Neutrophil (primary cell): Measurements from ENCODE around the gene TCL1B.

ENCODE experiments used
- H3K27ac ChIP-seq: fragments of 200-600 bp; sonication (generic); 2 replicates; pipeline ENCODE4 v1.5.1; 2016; ENCODE audit warnings: mild to moderate bottlenecking, moderate library complexity
- H3K27me3 ChIP-seq: fragments of 200-600 bp; sonication (generic); 2 replicates; pipeline ENCODE4 v1.6.0; 2016; ENCODE audit warnings: mild to moderate bottlenecking
- H3K36me3 ChIP-seq: fragments of 200-600 bp; sonication (generic); 2 replicates; pipeline ENCODE4 v1.5.1; 2017
- H3K4me1 ChIP-seq, 2 experiments: fragments of 200-600 bp in 1 of 2; sonication (generic) in 1 of 2; 1 replicate in 1 of 2; 2 replicates in 1 of 2; pipeline versions ENCODE4 v1.5.1 to v1.6.1; 2013 to 2016; ENCODE audit warnings: low read depth in 1 of 2, low read length in 1 of 2, mild to moderate bottlenecking in 1 of 2, moderate library complexity in 1 of 2; ENCODE audit not compliant: control insufficient read depth in 1 of 2, insufficient read depth in 1 of 2
- H3K4me3 ChIP-seq, 2 experiments: fragments of 200-600 bp in 1 of 2; sonication (generic) in 1 of 2; 1 replicate in 1 of 2; 2 replicates in 1 of 2; pipeline ENCODE4 v1.5.1; 2013 to 2016; ENCODE audit warnings: low read depth in 1 of 2, low read length in 1 of 2, mild to moderate bottlenecking in 1 of 2, moderate library complexity in 1 of 2
- H3K9me3 ChIP-seq: fragments of 200-600 bp; sonication (generic); 2 replicates; pipeline ENCODE4 v1.5.1; 2016
- TF ChIP-seq, protein P1 (sequence below): fragments of 200-600 bp; sonication (generic); IDR thresholded peaks from 2 replicates; pipeline ENCODE4 v1.5.1; 2016; ENCODE audit warnings: antibody characterized with exemption

The TCL1B gene

DNA sequence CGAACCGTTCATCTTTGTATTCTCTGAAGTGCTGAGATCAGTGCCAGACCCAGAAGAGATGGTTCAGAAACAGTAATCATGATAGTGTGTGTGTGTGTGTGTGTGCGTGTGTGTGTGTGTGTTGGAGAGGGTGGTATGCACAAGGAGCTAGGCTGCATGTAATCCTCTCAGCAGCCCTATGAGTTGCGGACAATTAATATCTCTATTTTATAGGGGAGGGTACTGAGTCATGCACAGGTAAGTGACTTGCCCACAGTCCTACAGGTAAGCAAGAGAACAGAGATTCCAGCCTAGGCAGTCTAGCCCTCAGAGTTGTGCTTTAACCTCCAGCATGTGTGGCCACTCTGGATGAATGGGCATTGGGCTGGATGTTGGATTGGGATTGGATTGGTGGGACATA is 55.6 kb downstream of the TCL1B start:
- no peak overlapping the region for H3K27ac ChIP-seq
- no peak overlapping the region for H3K4me3 ChIP-seq
- no peaks in the 10 kb centered on the region for H3K9me3 ChIP-seq
- no peaks in the 10 kb centered on the region for H3K27me3 ChIP-seq
- H3K36me3 ChIP-seq = no peaks in the 10 kb centered on the region
- no peaks in the 10 kb centered on the region for H3K4me1 ChIP-seq
- TF ChIP-seq, protein P1, sequence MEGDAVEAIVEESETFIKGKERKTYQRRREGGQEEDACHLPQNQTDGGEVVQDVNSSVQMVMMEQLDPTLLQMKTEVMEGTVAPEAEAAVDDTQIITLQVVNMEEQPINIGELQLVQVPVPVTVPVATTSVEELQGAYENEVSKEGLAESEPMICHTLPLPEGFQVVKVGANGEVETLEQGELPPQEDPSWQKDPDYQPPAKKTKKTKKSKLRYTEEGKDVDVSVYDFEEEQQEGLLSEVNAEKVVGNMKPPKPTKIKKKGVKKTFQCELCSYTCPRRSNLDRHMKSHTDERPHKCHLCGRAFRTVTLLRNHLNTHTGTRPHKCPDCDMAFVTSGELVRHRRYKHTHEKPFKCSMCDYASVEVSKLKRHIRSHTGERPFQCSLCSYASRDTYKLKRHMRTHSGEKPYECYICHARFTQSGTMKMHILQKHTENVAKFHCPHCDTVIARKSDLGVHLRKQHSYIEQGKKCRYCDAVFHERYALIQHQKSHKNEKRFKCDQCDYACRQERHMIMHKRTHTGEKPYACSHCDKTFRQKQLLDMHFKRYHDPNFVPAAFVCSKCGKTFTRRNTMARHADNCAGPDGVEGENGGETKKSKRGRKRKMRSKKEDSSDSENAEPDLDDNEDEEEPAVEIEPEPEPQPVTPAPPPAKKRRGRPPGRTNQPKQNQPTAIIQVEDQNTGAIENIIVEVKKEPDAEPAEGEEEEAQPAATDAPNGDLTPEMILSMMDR = no peak
